ENCODE data around the gene PRR29.

PRR29 gene

GRCh38 chr17:64051153-64051552, 53.0 kb downstream of the PRR29 start:
- DNase-seq: no peak

GRCh38 chr17:64053101-64053500, 55.0 kb downstream of the PRR29 start:
- DNase-seq: no peak
